Inflammatory macrophage (primary cell): ENCODE results near the gene FARP1.

ENCODE experiments used
- DNase-seq, 2 donors: peaks; one replicate each; pipeline ENCODE4 v3.0.0-alpha.2; 2020 to 2022

The FARP1 gene

GRCh38 chr13:98175043-98175442, 32.1 kb downstream of the FARP1 start:
- DNase-seq, result no peak

GRCh38 chr13:98175823-98176222, 32.9 kb downstream of the FARP1 start:
- DNase-seq, result no peak

GRCh38 chr13:98176777-98177608, 34.1 kb downstream of the FARP1 start, which contains the start of gene RNF113B:
RNF113B (minus strand) TSS chr13:98177269; CDS start chr13:98177236, 33 bp downstream.
- DNase-seq, result no peak

- no peak for DNase-seq
These were observed 37.2 kb downstream of the FARP1 start for GRCh38 chr13:98180092-98180491.

- no peak for DNase-seq
These were observed 38.4 kb downstream of the FARP1 start for GRCh38 chr13:98181111-98181815.

GRCh38 chr13:98182153-98182552, 39.3 kb downstream of the FARP1 start:
- DNase-seq, result no peak

GRCh38 chr13:98182589-98182988, 39.7 kb downstream of the FARP1 start:
- DNase-seq, result no peak

GRCh38 chr13:98184792-98185191, 41.9 kb downstream of the FARP1 start:
- DNase-seq, result no peak

- no peak for DNase-seq
These were observed 44.5 kb downstream of the FARP1 start for GRCh38 chr13:98187155-98187964.

- no peak for DNase-seq
These were observed 45.0 kb downstream of the FARP1 start for GRCh38 chr13:98187965-98188261.

GRCh38 chr13:98188544-98189166, 45.8 kb downstream of the FARP1 start:
- DNase-seq, result no peak

- no peak for DNase-seq
These were observed 47.1 kb downstream of the FARP1 start for GRCh38 chr13:98189841-98190505.

- DNase-seq, result no peak
These were observed 48.1 kb downstream of the FARP1 start for GRCh38 chr13:98190889-98191444.

GRCh38 chr13:98192008-98192407, 49.1 kb downstream of the FARP1 start:
- no peak for DNase-seq

GRCh38 chr13:98195054-98195791, 52.3 kb downstream of the FARP1 start:
- DNase-seq, result no peak

GRCh38 chr13:98198683-98199082, 55.8 kb downstream of the FARP1 start:
- no peak for DNase-seq

- no peak for DNase-seq
These were observed 56.6 kb downstream of the FARP1 start for GRCh38 chr13:98199480-98199879.

GRCh38 chr13:98200211-98200878, 57.5 kb downstream of the FARP1 start:
- DNase-seq, result no peak

- DNase-seq, result no peak
These were observed 58.3 kb downstream of the FARP1 start for GRCh38 chr13:98201189-98201588.

GRCh38 chr13:98201984-98202383, 59.1 kb downstream of the FARP1 start:
- no peak for DNase-seq
